Measurements from ENCODE around the gene SORL1.
"Not testable (repeated sequence)": the region's sequence is repeated elsewhere in the genome, so short reads cannot be mapped to it uniquely, and the experiment has no call there.

Gene SORL1

GRCh38 chr11:121487191-121487590 is 35.1 kb downstream of the SORL1 start:
- in situ Hi-C loops (cut with HindIII; ENCODE audit: low pct_ligation_motif_present, low pct_unique_long_range_greater_than_20kb, low sequenced_read_pairs): no loop called here
- no peak for DNase-seq

DNA sequence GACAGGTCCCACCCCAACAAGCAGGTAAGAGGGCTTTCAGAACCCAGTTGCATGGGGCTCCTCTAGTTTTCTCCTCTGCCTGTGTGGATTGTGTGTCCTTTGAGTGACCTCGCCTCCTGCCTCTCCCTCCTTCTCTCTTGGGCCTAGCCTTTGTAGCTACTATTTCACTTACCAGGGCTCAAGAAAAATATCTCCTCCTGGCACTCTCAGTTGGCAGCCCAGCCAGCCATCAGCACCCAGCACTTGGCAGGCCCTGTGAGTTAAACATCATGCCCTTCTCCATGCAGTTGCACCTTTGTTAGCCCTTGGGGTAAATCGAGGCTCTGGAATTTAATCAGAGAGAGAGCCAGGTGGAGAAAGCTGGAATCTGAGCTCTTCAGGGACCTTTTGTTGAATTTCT is 36.1 kb downstream of the SORL1 start:
- in situ Hi-C loops (cut with HindIII; ENCODE audit: low pct_ligation_motif_present, low pct_unique_long_range_greater_than_20kb, low sequenced_read_pairs): no loop called here
- DNase-seq: no peak

DNA sequence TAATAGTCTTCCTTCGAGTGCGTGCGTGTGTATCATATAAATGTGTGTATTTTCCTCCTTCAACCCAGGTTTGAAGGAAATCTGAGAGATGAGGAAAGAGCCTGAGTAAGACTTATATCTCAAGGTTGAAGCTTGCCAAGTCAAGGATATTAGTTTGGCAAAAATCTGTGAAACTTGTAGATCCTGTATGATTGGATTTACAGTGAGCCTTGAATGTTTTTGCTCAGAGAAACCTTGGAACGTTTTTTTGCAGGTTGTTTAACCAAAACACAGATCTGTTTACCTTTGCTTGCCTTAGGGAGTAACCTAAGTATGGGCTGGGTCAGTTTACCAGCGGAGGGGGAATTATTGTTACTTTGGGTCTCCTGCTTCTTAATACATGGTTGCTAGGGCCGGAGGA is 36.5 kb downstream of the SORL1 start:
- in situ Hi-C loops (cut with HindIII; ENCODE audit: low pct_ligation_motif_present, low pct_unique_long_range_greater_than_20kb, low sequenced_read_pairs): no loop called here
- DNase-seq: no peak

DNA sequence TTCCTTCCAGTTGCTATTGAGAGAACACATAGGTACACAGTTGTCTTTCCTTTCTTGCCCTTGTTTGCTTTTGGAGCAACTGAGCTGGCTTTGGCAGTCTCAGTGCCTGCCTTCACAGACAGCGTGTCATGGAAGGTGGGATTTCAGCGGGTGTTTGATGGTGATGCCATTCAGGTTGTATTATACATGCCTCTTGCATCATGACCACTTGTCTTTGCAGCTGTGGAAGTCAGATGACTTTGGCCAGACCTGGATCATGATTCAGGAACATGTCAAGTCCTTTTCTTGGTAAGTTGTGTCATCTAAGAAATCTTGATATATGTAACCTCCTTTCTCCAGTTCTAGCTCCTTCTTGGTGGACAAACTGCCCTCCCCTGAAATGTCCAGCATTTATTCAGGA is 37.7 kb downstream of the SORL1 start:
- in situ Hi-C loops (cut with HindIII; ENCODE audit: low pct_ligation_motif_present, low pct_unique_long_range_greater_than_20kb, low sequenced_read_pairs): no loop called here
- DNase-seq: no peak

- DNase-seq: no peak
- in situ Hi-C loops (cut with HindIII; ENCODE audit: low pct_ligation_motif_present, low pct_unique_long_range_greater_than_20kb, low sequenced_read_pairs): no loop called here
These were observed 42.4 kb downstream of the SORL1 start for GRCh38 chr11:121494355-121495099.

- no peak for DNase-seq
- in situ Hi-C loops (cut with HindIII; ENCODE audit: low pct_ligation_motif_present, low pct_unique_long_range_greater_than_20kb, low sequenced_read_pairs): no loop called here
These were observed 45.3 kb downstream of the SORL1 start for GRCh38 chr11:121497176-121497998.

GRCh38 chr11:121499405-121499804 is 47.3 kb downstream of the SORL1 start:
- DNase-seq: no peak
- in situ Hi-C loops (cut with HindIII; ENCODE audit: low pct_ligation_motif_present, low pct_unique_long_range_greater_than_20kb, low sequenced_read_pairs): no loop called here

- DNase-seq: no peak
- in situ Hi-C loops (cut with HindIII; ENCODE audit: low pct_ligation_motif_present, low pct_unique_long_range_greater_than_20kb, low sequenced_read_pairs): no loop called here
These were observed 48.2 kb downstream of the SORL1 start for GRCh38 chr11:121500275-121500674.

DNA sequence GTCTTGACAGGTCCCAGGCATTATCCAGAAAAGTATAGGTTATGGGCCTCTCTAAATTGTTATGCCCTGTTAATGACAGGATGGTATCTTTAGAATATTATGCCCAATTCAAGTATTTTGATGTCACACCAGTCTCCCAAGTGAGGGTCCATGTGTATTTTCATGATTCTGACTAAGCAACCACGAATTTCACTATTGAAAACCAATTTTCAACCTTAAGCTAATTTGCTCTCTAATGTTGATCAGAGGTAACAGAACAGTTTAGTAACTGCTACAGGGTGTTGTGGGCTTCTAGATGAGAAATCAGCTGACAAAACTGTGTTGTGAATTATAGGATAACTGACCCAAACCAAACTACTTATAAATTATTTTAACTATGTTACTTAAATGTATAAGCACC is 48.6 kb downstream of the SORL1 start:
- no peak for DNase-seq
- in situ Hi-C loops (cut with HindIII; ENCODE audit: low pct_ligation_motif_present, low pct_unique_long_range_greater_than_20kb, low sequenced_read_pairs): no loop called here

DNA sequence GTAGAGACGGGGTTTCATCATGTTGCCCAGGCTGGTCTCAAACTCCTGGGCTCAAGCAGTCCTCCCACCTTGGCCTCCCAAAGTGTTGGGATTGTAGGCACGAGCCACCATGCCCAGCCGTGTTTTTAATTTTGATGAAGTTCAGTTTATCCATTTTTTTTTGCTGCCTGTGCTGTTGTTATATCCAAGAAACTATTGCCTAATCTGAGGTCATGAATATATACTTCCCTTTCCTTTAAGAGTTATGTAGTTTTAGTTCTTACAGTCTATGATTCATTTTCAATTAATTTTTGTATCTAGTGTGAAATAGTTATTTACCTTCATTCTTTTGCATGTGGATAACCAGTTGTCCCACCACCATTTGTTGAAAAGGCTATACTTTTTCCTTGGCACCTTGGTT is 50.9 kb downstream of the SORL1 start:
- DNase-seq: no peak

DNA sequence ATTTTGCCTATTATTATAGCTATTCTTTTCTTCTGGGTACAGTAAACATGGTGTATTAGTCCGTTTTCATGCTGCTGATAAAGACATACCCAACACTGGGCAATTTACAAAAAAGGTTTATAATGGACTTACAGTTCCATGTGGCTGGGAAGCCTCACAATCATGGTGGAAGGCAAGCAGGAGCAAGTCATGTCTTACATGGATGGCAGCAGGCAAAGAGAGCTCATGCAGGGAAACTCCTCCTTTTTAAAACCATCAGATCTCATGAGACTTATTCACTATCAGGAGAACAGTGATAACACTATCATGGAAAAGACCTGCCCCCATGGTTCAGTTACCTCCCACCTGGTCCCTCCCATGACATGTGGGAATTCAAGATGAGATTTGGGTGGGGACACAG is 54.1 kb downstream of the SORL1 start:
- in situ Hi-C loops (cut with HindIII; ENCODE audit: low pct_ligation_motif_present, low pct_unique_long_range_greater_than_20kb, low sequenced_read_pairs): not testable (repeated sequence)

More for the DNA sequence above, 50.9 kb downstream of the SORL1 start:
- in situ Hi-C loops (cut with HindIII; ENCODE audit: low pct_ligation_motif_present, low pct_unique_long_range_greater_than_20kb, low sequenced_read_pairs): no loop called here

DNA sequence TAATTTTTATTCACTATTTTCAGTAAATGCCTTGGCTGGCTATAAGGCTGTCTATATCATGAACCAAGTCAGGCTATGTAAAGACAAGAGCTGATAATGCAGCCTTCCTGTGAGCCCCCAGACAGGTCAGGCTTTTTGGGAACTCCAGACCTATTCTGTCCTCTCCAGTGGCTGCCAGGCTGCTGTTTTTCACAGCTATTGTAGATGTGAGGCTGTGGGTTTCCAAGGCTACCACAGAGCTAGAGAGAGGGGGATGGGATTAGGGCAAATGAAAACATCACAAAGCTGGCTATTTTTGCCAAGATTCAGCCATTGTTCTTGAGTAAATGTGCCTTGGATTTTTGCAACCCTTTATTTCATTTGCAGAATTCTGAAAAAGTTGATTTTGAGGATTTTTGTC is 56.3 kb downstream of the SORL1 start:
- DNase-seq: no peak
- in situ Hi-C loops (cut with HindIII; ENCODE audit: low pct_ligation_motif_present, low pct_unique_long_range_greater_than_20kb, low sequenced_read_pairs): no loop called here

More for the DNA sequence above, 54.1 kb downstream of the SORL1 start:
- not testable (repeated sequence) for DNase-seq

DNA sequence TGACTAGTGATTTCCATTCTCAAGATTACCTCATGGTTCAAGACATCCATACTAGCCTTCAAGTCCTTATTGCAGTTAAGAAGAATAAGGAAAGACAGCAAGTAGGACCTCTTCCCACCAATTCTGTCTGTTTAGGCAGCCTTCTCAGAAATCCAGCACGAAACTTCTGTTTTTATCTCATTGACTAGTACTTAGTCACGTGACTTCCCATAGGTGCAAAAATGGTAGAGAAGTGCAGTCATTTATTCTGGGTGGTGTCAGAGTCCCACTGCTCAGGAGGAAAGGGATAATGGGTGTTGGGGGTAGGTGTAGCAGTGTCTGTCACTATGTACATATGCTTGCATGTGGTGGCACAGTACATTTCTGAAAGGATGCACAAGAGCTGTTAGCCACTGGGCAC is 58.3 kb downstream of the SORL1 start:
- no peak for DNase-seq
- in situ Hi-C loops (cut with HindIII; ENCODE audit: low pct_ligation_motif_present, low pct_unique_long_range_greater_than_20kb, low sequenced_read_pairs): no loop called here

- in situ Hi-C loops (cut with HindIII; ENCODE audit: low pct_ligation_motif_present, low pct_unique_long_range_greater_than_20kb, low sequenced_read_pairs): no loop called here
- no peak for DNase-seq
These were observed 60.7 kb downstream of the SORL1 start for GRCh38 chr11:121512468-121513465.

DNA sequence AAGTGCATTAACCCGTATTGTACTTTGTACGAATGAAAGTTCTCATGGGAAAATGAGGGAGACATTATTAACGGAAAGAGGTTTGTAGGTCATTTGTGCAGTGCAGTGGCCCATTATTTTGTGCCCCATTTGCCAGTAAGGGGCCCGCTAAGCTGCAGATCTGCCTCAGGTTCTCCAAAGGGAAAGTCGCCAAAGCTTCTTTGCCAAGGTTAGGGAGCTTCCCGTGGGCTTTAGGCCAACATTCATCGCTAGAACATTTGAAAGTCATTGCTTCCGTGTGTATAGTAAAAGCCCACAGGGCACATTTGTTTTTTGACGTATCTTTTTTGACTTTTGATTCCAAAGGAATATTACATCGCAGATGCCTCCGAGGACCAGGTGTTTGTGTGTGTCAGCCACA is 61.7 kb downstream of the SORL1 start:
- in situ Hi-C loops (cut with HindIII; ENCODE audit: low pct_ligation_motif_present, low pct_unique_long_range_greater_than_20kb, low sequenced_read_pairs): no loop called here
- no peak for DNase-seq

DNA sequence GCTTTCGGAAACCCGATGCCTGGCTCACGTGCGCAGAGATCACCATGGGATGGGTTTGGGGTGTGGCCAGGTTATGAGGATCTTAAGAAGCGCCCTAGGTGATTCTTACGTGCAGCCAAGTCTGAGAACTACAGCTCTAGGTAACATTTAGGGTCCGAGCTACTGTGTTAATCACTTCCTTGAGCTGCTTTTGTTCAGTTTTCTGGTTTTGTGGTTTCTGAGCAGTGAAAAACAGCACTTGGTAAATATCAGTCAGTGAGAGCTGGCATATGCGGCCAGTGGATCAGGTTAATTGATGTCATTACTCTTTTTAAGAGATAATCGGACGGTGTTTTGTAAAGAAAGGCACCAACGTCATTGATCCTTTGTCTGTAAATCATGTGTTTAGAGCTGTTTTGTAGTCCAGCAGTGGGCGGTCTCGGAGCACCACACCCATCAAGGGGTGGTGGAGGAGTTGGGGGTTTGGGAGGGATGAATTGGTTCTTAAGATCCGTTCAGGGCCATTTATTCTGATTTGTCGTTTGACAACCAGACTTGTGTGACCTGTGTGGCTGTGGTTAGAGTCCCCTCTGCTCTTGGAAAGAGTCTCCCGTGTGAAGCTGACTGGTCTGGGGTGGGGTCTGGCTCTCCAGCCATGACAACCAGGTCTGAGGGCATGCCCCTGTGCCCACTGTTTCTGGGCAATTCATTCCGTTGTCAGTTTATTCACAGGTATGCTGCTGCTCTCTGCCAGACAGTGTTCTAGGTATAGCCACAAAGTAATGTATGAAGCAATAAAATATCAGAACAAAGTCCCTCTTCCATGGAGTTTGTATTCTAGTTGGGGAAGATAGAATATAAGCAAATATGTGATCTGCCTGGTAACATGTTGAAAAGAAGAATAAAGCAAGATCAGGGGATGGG is 62.6 kb downstream of the SORL1 start:
- no peak for DNase-seq
- in situ Hi-C loops (cut with HindIII; ENCODE audit: low pct_ligation_motif_present, low pct_unique_long_range_greater_than_20kb, low sequenced_read_pairs): no loop called here

GRCh38 chr11:121515335-121515671 is 63.2 kb downstream of the SORL1 start:
- in situ Hi-C loops (cut with HindIII; ENCODE audit: low pct_ligation_motif_present, low pct_unique_long_range_greater_than_20kb, low sequenced_read_pairs): no loop called here
- DNase-seq: no peak

GRCh38 chr11:121517996-121518395 is 65.9 kb downstream of the SORL1 start:
- in situ Hi-C loops (cut with HindIII; ENCODE audit: low pct_ligation_motif_present, low pct_unique_long_range_greater_than_20kb, low sequenced_read_pairs): no loop called here
- no peak for DNase-seq

Measured in ACHN (cell line).